WERI-Rb-1 (cell line): ENCODE data around the gene IL23R.

Experiments
- DNase-seq: peaks from one replicate; pipeline ENCODE4 v3.0.0-alpha.2; 2020
- H3K27ac ChIP-seq: fragments of 250-450 bp; sonication (Bioruptor Pico); 2 replicates; pipeline ENCODE4 v1.5.1; 2020; ENCODE audit warnings: mild to moderate bottlenecking, moderate library complexity
- H3K27me3 ChIP-seq: fragments of 250-450 bp; sonication (Bioruptor Pico); 2 replicates; pipeline ENCODE4 v1.5.1; 2021; ENCODE audit warnings: mild to moderate bottlenecking, low read depth, moderate library complexity; ENCODE audit not compliant: insufficient read depth, severe bottlenecking
- H3K36me3 ChIP-seq: fragments of 250-450 bp; sonication (Bioruptor Pico); 2 replicates; pipeline ENCODE4 v1.5.1; 2020; ENCODE audit warnings: mild to moderate bottlenecking, moderate library complexity
- H3K4me3 ChIP-seq: 2 replicates; pipeline ENCODE4 v1.5.1; 2011; ENCODE audit warnings: low read depth, mild to moderate bottlenecking, control low read depth, low read length
- H3K9me3 ChIP-seq: fragments of 250-450 bp; sonication (Bioruptor Pico); 2 replicates; pipeline ENCODE4 v1.5.1; 2021; ENCODE audit warnings: mild to moderate bottlenecking, moderate library complexity; ENCODE audit not compliant: severe bottlenecking
- TF ChIP-seq, protein P1 (sequence below): IDR thresholded peaks from 2 replicates; pipeline ENCODE4 v1.5.1; 2011; ENCODE audit warnings: low read depth, mild to moderate bottlenecking, control low read depth, inconsistent platforms, low read length

The IL23R gene

DNA sequence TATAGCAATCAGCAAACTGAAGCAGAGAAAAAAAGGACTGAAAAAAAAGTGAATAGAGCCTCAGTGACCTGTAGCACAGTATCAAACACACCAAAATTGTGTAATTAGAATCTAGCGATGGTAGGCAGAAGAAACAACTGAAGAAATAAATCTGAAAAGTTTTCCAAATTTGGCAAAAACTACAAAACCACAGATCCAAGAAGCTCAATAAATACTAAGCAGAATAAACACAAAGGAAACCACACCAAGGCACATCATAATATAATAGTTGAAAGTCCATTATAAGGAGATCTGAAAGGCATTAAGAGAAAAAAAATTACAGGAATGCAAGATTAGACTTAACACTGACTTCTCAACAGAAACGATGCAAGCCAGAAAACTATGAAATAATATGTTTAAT is 134.3 kb downstream of the IL23R start:
- no peaks in the 10 kb centered on the region for H3K36me3 ChIP-seq
- DNase-seq: no peak
- no peak overlapping the region for H3K27ac ChIP-seq
- no peaks in the 10 kb centered on the region for H3K27me3 ChIP-seq
- TF ChIP-seq, protein P1, sequence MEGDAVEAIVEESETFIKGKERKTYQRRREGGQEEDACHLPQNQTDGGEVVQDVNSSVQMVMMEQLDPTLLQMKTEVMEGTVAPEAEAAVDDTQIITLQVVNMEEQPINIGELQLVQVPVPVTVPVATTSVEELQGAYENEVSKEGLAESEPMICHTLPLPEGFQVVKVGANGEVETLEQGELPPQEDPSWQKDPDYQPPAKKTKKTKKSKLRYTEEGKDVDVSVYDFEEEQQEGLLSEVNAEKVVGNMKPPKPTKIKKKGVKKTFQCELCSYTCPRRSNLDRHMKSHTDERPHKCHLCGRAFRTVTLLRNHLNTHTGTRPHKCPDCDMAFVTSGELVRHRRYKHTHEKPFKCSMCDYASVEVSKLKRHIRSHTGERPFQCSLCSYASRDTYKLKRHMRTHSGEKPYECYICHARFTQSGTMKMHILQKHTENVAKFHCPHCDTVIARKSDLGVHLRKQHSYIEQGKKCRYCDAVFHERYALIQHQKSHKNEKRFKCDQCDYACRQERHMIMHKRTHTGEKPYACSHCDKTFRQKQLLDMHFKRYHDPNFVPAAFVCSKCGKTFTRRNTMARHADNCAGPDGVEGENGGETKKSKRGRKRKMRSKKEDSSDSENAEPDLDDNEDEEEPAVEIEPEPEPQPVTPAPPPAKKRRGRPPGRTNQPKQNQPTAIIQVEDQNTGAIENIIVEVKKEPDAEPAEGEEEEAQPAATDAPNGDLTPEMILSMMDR: no peak
- no peak overlapping the region for H3K4me3 ChIP-seq
- no peaks in the 10 kb centered on the region for H3K9me3 ChIP-seq

DNA sequence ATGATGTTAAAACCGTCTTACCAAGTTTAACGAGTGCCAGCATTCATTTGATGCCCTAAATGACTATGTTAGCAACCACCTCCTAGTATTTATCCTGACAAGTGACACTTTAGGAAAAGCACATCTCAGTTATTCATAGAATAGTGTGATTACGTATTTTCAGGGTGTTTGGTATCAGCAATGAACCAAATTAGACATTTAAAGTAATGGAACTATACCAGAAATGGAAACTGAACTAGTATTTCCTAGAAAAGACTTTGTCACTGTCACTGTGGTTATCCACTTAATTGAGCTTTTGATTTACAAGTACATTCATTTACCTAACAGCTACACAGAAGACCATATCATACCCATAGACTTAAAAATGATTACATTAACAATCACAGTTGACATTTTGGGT is 137.8 kb downstream of the IL23R start:
- Histone ChIP-seq H3K27ac (no peak overlapping the region), H3K27me3 (no peaks in the 10 kb centered on the region), H3K9me3 (no peaks in the 10 kb centered on the region), H3K4me3 (no peak overlapping the region), H3K36me3 (no peaks in the 10 kb centered on the region)
- no peak for DNase-seq
- TF ChIP-seq, protein P1: no peak

DNA sequence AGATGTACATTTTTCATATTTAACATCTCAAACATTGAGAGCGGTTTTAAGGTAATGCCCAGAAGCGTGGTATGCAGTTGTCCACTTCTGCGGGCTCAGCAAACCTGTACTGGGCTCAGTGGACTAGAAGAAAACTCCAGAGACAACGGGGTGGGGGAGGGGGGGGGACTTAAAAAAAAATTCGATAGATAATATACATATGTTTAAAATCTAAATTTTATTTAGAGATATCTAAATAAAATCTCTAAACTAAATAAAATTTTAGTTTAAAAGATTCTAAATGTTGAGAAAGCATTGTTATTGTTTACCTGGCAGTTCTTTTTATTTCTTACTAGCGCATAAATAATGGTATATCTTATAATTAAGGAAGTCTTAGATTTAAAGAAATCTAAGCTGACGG is 140.3 kb downstream of the IL23R start:
- Histone ChIP-seq H3K4me3 (no peak overlapping the region), H3K36me3 (no peaks in the 10 kb centered on the region), H3K9me3 (no peaks in the 10 kb centered on the region), H3K27me3 (no peaks in the 10 kb centered on the region), H3K27ac (no peak overlapping the region)
- no peak for DNase-seq
- TF ChIP-seq, protein P1: no peak

DNA sequence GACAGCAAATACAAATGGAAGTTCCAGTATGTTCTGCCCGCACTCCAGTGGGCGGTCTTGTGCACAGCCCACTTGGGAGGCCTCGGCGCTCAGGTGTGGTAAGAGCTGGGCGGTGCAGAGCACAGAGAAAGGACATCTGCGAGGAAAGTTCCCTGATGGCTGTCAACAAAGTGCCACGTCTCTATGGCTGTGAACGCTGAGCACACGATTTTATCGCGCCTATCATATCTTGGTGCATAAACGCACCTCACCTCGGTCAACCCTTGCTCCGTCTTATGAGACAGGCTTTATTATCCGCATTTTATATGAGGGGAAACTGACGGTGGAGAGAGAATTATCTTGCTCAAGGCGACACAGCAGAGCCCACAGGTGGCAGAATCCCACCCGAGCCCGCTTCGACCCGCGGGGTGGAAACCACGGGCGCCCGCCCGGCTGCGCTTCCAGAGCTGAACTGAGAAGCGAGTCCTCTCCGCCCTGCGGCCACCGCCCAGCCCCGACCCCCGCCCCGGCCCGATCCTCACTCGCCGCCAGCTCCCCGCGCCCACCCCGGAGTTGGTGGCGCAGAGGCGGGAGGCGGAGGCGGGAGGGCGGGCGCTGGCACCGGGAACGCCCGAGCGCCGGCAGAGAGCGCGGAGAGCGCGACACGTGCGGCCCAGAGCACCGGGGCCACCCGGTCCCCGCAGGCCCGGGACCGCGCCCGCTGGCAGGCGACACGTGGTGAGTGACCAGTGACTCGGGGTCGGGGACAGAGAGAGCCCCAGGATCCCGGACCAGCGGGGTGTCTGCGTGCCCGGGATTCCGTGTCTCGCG is 141.2 kb downstream of the IL23R start, which contains the start of gene IL12RB2:
TSS of gene IL12RB2 (plus strand) at position 623 of the 810 bp plus-strand sequence. CDS start 12,496 bp downstream, outside the sequence.
- Histone ChIP-seq H3K27ac (no peak within 1 kb of the TSS), H3K9me3 (no peaks in the 10 kb centered on the region), H3K27me3 (no peaks in the 10 kb centered on the region), H3K4me3 (peak within 1 kb of the TSS; percentile 46), H3K36me3 (no peaks in the 10 kb centered on the region)
- DNase-seq: peak; percentile 29
- TF ChIP-seq, protein P1: no peak

DNA sequence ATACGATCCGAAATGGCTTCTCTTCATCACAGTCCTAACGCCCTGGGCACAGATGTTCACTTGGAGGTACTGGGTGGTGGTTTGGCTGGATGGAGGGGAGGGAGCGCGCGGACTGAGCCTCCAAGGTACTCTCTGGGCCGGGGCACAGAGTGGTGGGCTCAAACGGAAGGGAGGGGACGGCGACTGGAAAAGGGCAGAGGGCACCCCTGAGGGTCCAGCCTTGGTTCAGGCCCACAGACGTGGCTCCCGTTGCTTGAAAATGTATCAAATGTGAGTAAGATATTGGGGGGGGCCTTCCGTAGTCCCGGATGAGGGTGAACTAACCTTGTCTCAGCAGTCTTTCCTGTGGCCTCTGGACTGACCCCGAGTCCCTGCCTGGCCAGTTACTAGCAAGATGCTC is 141.9 kb downstream of the IL23R start:
- peak overlapping the region; percentile 46; the same call in 1 of the 2 replicates for H3K4me3 ChIP-seq
- H3K27me3 ChIP-seq: no peaks in the 10 kb centered on the region
- H3K27ac ChIP-seq: no peak overlapping the region
- no peak for DNase-seq
- no peaks in the 10 kb centered on the region for H3K9me3 ChIP-seq
- TF ChIP-seq, protein P1: no peak
- H3K36me3 ChIP-seq: no peaks in the 10 kb centered on the region
